GM12891 (cell line): ENCODE measurements around the gene TCHP.

ENCODE experiments used
- DNase-seq: peaks from one replicate; pipeline ENCODE4 v3.0.0; 2011; ENCODE audit warnings: low spot score; ENCODE audit not compliant: insufficient read length
- FAIRE-seq: peaks from 2 replicates; lab custom pipeline; 2011; peaks lifted over from hg19 to GRCh38; lab: Jason Lieb, UNC
- PAX5 ChIP-seq: IDR thresholded peaks from 2 replicates; pipeline ENCODE4 v1.6.1; 2011; ENCODE audit warnings: low read length, moderate library complexity, mild to moderate bottlenecking; ENCODE audit not compliant: insufficient read depth, severe bottlenecking
- POLR2A ChIP-seq: IDR thresholded peaks from 2 replicates; pipeline ENCODE4 v1.6.1; 2011; ENCODE audit warnings: low read depth, low read length, control low read depth
- POLR2AphosphoS5 ChIP-seq: IDR thresholded peaks from 2 replicates; pipeline ENCODE4 v1.6.1; 2011; ENCODE audit warnings: low read depth, low read length, control low read depth
- POU2F2 ChIP-seq: IDR thresholded peaks from 2 replicates; pipeline ENCODE4 v1.6.1; 2011; ENCODE audit warnings: low read depth, mild to moderate bottlenecking, control low read depth, low read length, moderate library complexity
- SPI1 ChIP-seq: IDR thresholded peaks from 2 replicates; pipeline ENCODE4 v1.6.1; 2011; ENCODE audit warnings: low read depth, low read length, control low read depth
- TAF1 ChIP-seq: IDR thresholded peaks from 2 replicates; pipeline ENCODE4 v1.6.1; 2011; ENCODE audit warnings: low read depth, low read length, control low read depth

TCHP gene

DNA sequence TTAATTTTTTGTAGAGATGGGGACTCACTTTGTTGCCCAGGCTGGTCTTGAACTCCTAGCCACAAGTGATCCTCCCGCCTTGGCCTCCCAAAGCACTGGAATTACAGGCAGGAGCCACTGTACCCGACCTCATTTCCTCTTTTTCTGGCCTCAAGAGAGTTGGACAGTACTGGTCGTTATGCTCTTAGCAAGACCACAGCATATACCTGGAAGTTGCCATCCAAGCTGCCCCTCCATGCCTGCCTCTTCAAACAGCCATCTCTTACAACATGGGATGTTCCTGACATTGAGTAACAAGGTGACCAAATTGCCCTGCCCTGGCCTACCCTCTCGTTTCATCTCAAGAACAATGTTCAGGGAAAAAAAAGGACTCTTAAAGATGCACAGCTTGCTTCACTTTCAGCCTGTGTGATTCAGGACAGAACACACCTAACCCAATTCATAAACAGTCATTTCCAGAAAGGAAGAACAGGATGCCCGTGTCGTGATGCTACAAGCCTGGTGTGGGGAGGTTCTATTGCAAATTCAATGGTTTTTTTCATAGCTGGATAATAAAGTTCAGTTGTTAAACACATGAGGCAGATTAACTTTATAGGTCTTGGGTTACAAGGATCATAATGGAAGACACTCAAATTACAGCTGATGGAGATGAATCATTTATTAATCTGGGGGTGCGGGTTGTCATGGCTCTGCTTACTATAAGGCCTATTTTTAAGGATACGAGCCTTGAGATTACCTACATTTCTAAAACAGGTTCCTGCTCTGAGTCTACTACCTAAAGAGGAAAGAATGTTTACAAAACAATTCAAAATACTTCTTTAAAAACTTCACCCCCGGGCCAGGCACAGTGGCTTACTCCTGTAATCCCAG is 31.7 kb upstream of the TCHP start:
- TF ChIP-seq SPI1 (0 out of 2 replicates have a peak, but pooled peaks have one; percentile 21), POU2F2 (no peak)
- FAIRE-seq, result no peak

DNA sequence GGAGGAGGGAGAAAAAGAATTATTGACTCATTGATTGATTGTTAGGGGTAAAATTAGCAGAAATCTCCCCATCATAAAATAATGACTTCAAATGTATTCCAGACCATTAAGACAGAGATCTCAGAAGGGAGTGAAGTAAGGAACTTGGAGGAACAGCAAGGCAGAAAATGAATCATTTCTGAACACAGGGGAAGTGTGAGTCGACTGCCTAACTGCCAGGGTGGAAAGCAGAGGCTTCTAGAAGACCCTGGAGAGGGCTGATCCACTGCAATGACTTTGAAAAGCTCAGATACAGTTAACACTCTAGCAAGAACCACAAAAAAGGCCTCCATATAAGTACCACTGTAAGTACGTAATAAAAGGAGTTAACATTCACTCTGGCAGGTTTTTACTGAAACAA is 29.4 kb upstream of the TCHP start:
- no peak for FAIRE-seq
- no peak for DNase-seq
- TF ChIP-seq POU2F2, result no peak
- no peak for TF ChIP-seq SPI1
- no peak for TF ChIP-seq POLR2AphosphoS5
- no peak for TF ChIP-seq TAF1
- no peak for TF ChIP-seq POLR2A
- no peak for TF ChIP-seq PAX5

More for the DNA sequence above, 31.7 kb upstream of the TCHP start:
- no peak for DNase-seq

DNA sequence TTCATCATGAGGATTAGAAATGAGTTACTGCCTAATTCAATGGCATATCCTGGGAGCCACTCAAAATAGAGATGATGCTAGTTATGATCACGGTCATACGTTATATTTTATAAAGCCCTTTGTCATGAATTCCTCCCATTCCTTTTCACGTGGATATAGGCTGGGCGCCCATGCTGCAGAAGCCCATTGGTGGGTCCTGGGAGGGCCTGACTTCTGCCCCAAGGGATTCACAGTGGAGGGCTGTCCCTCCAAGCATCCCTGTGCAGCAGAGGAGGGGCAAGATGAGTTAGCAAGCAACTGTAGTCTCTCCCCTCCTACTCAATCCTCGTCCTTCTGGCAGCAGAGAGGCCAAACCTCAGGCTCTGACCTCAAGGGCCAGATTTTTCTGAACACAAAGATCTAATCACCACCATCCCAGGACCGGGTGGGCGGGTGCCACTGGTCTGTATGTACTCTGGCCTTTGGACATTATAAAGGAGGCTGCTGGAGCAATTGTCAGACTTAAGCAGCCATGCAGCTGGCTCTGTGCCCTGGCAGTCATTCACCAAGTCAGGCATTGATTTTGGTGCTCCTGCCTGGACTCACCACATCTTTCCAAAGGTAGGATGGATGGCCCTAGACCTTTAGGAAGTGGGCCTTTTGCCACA is 28.3 kb upstream of the TCHP start:
- DNase-seq, result no peak
- TF ChIP-seq POLR2A, result no peak
- FAIRE-seq, result no peak

DNA sequence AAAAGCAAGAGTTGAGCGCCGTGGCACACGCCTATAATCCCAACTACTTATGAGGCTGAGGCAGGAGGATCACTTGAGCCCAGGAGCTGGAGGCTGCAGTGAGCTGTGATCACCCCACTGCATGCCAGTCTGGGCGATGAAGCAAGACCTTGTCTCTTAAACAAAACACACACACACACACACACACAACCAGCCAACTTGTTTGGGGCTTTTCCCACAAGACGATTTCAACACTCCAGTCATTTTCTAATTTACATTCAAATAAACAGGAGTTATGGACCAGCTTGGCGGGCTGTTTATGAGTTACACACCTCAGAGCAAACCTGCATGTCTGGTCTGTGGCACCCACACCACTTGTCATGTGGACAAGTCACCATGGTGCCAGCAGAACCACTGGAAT is 26.4 kb upstream of the TCHP start:
- no peak for TF ChIP-seq POLR2AphosphoS5
- TF ChIP-seq PAX5, result no peak
- no peak for TF ChIP-seq POLR2A
- TF ChIP-seq SPI1, result no peak
- no peak for TF ChIP-seq POU2F2
- TF ChIP-seq TAF1, result no peak
- DNase-seq (no peak), FAIRE-seq (no peak)

DNA sequence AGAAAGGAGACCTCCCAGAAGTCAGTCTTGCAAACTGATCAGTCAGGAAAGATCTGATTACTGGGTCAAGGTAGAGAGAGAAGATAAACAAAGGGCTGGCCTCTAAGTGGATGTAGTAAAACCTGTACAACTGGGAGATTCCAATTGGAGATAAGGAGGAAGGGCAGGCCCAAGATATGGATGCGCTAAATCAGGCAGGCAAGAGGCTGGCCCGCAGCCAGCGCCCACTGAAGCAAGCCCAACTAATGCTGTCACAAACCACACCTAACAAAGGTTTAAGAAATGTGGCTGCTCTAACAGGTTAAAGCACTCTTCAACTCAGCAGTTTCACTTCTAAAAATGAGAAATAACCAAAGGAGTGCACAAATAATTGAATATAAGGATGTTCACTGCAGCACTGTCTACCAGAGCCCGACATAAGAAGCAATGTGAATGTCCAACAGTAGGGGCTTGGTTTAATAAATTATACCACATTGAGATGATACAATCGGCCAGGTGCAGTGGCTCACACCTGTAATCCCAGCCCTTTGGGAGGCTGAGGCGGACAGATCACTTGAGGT is 24.4 kb upstream of the TCHP start:
- TF ChIP-seq PAX5 (no peak), SPI1 (peak; percentile 33; the same call in 1 of the 2 replicates)
- DNase-seq (peak; percentile 39), FAIRE-seq (peak; percentile 87)

DNA sequence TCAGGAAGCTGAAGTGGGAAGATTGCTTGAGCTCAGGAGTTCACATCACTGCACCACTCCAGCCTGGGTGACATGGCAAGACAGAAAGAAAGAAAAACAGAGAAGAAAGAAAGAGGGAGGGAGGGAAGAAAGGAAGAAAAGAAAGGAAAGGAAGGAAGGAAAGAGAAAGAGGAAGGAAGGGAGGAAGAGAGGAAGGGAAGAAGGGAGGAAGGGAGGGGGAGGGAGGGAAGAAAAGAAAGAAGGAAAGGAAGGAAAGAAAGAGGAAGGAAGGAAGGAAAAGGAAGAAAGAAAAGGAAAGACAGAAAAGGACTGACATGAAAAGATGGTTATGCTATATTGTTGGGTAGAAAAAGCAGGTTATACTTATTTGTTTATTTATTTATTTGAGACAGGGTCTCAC is 23.7 kb upstream of the TCHP start:
- TF ChIP-seq POLR2AphosphoS5 (no peak), PAX5 (no peak), POLR2A (no peak), TAF1 (no peak)
- FAIRE-seq, result no peak
- no peak for DNase-seq

DNA sequence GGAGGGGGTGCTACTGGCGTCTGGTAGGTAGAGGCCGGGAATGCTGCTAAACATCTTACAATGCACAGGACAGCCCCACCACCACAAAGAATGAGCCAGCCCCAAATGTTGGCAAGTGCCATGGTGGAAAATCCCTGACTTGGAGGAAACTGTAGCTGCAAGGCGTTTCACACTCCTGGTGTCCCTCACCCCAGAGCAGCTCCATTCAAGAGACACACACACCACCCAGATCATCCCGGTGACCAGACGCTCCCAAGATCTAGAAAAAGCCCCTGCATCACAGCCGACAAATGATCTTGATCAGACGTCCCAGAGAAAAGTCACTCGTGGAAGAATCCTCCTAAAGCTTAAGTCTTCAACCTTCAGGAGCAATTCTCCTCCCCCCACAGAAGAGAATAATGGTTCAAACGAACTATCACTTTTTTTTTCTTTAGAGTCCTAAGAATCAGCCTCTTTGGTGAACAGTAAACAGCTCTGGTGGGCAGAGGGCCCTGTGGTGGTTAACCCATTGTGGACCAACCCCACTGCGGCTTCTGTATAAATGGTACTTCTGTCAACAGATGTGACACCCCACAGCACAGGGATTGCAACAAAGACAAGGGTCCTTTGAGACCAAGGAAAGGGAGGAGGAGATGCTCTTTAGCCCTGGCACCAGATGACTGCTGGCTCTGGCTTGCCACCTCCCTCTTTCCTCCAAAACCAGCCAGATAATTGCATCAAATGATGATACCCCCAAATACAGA is 22.4 kb upstream of the TCHP start:
- DNase-seq (no peak), FAIRE-seq (no peak)
- no peak for TF ChIP-seq POLR2AphosphoS5
- TF ChIP-seq SPI1, result no peak
- no peak for TF ChIP-seq POU2F2
- TF ChIP-seq POLR2A, result no peak

DNA sequence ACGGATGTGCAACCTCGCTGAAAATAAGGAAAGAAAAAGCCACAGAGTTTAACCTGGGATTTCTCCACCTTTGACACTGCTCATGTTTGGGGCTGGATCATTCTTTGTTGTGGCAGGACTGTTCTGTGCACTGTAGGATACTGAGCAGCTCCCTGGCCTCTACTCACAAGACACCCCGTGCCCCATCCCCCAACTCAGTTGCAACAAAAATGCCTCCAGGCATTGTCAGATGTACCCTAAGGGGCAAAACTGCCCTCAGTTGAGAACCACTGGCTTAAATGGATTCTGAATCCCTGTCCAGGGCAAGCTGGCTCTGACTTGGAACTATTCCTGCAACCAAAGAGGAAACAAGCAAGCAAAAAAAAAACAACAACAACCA is 21.8 kb upstream of the TCHP start:
- TF ChIP-seq POLR2AphosphoS5, result no peak
- TF ChIP-seq PAX5, result no peak
- no peak for TF ChIP-seq TAF1
- TF ChIP-seq SPI1, result no peak
- no peak for TF ChIP-seq POLR2A
- no peak for TF ChIP-seq POU2F2
- FAIRE-seq, result no peak
- DNase-seq, result no peak

DNA sequence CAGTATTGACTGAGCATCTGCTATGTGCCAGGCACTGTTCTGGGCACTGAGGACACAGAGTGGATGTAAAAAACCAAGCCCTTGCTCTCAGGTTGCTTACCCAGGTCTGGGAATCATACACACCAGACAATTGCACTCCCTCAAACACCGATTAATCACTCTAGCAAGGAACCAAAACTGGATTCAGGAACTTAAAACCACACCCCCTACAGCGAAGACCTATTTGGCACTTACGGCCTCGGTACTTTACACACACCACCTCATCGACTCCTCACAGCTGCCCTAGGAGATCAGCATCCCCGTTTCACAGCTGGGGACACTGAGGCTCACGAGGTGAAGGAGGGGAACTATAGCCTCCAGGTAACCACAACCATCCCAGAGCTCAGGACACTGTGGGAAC is 21.3 kb upstream of the TCHP start:
- DNase-seq (no peak), FAIRE-seq (no peak)
- TF ChIP-seq SPI1 (no peak), POLR2A (no peak), POLR2AphosphoS5 (no peak), PAX5 (no peak), TAF1 (no peak), POU2F2 (no peak)
